HG03175 (cell line): ENCODE data around the gene PDE1C.

ENCODE experiments used
- ATAC-seq: cut with Tn5 transposase; IDR thresholded peaks from one replicate; pipeline ENCODE4 v1.9.1; 2021; ENCODE audit warnings: mild to moderate bottlenecking, moderate library complexity; ENCODE audit not compliant: unreplicated experiment

PDE1C gene

DNA sequence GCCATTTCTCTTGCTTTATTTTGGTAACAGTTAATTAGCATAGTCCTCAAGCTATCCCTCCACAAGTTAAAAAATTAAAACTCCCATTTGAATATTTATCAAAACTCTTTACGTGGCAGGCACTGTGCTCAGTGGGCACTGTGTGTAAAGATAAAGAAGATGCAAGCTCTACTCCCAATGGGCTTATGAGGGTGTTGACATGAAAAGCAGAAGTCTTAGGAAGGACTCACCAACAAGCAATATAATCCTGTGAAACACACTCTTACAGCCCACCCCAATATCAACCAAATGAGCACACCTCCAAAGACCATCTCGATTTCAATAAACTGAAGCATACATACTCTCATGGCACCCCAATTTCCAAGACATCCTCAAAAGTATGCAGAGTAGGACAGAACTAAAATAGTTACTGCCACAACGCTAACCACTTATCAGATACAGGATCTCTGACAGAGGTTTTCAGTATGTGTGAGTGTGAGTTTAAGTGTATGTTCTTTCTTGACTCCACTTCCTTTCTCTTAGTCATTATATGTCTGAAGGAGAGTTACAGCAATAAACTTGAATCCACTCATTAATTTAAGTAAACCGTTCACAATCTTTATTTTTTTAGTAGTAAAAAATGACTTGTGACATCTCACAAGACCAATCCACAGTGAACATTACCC, 120.0 kb downstream of the PDE1C start:
- no peak for ATAC-seq

- ATAC-seq, result no peak
Measured at GRCh38 chr7:31948029-31948428, 122.2 kb downstream of the PDE1C start.

DNA sequence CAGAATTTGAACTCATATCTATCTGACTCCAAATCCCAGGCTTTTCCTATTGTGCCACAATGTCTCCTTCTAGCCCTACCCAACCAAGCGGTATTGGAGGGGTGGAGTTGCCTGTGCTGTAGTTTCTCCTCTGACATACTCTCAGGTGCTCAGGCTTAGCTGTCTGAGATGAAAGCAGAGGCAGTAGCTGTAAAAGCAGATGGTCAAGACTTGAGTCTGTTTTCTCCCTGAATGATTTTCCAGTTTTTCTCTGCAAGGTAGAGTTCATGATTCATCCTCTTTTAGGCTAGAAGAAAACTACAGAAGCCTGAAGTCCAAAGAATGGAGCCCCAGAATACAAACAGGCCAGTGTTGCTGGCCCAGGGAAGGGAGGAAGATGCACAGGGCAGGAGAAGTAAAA, 130.0 kb downstream of the PDE1C start:
- no peak for ATAC-seq

- ATAC-seq, result no peak
Measured at GRCh38 chr7:31939076-31939475, 131.1 kb downstream of the PDE1C start.

GRCh38 chr7:31938650-31939049, 131.6 kb downstream of the PDE1C start:
- ATAC-seq, result no peak

DNA sequence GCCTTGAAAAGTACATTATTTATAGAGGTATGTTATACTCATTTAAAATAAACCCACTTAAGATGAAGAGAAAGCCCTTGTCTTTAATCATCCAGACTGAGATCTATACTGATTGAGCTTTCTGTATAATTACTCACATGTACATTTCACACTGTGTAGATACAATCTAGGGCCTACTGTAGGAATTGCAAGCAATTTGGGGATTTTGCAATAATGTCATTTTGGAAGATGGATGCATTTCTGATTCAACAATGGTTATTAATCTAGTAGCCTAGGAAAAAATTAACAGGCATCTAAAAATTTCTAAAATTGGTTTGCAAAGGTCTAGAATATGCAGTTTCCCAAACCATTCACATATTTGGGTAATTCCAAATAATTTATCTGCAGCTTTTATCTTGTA, 132.2 kb downstream of the PDE1C start:
- no peak for ATAC-seq

DNA sequence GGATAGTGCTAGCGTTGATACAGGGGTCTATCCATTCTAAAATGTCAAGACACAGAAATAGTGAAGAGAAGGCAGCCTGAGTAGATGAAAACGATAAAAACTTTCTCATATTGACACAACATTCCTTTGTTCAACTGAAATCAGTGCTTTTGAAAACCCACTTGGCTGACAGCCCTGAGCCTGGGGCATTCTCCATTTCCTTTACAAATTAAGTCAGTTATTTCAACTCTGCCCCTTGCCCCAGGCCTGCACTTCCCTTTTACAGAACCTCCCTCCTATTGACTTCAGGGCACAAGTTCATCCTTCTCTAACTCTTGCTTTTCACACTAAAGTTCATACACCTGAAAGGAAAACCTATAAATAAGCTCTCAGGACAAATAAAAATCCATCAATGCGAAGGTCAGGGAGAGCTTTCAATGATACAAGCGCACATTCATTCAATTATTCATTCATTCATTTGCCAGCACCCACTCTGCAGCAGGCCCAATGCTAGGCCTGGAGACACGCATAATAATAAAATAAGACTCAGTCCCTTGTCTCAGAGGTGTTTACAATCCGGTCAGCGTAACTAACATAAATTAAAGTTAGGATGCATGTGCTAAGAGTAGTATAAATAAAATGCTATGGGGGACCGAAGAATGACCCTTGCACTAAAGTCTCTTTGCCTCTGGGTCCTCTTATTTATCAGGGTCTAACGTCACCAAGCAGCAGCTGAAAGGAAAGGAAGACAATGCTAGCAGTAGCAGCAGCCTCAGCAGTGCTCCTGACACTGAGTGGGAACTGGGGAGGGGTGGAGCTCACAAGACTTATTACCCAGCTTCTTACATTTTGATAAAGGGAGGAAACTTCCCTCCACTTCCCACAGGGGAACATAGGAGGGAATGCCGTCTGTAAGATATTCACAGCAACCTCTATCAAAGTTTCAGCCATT, 134.8 kb downstream of the PDE1C start:
- no peak for ATAC-seq

GRCh38 chr7:31934551-31934950, 135.7 kb downstream of the PDE1C start:
- ATAC-seq, result no peak

DNA sequence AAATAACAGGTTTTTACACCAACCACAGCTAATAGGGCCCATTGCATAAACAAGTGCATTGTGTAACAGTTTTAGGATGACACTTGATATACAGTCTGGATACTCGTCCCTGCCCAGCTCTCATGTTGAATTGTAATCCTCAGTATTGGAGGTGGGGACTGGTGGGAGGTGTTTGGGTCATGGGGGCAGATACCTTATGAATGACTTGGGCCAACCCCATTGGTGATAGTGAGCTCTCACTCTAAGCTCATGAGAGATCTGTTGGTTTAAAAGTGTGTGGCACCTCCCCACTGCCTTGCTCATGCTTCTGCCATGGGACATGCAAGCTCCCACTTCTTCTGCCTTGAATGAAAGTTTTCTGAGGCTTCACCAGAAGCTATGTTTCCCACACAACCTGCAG, 136.7 kb downstream of the PDE1C start:
- ATAC-seq, result no peak

DNA sequence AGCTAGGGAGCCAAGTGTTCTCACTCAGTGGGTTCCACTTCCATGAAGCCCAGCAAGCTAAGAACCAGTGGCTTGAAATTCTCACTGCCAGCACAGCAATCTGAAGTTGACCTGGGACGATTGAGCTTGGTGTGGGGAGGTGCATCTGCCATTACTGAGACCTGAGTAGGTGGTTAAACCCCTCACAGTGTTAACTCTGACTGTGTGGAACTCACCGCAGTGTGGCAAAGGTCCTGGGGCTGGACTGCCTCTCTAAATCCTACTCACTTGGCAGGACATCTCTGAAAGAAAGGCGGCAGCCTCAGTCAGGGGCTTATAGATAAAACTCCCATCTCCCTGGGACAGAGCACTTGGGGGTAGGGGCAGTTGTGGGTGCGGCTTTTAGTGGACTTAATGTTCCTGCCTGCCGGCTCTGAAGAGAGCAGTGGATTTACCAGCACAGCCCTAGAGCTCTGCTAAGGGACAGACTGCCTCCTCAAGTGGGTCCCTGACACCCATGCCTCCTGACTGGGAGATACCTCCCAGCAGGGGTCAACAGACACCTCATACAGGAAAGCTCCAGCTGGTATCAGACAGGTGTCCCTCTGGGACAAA, 143.1 kb downstream of the PDE1C start:
- ATAC-seq, result no peak

GRCh38 chr7:31925753-31926454, 144.3 kb downstream of the PDE1C start:
- ATAC-seq, result no peak

- no peak for ATAC-seq
Measured at GRCh38 chr7:31924251-31924650, 146.0 kb downstream of the PDE1C start.

GRCh38 chr7:31922848-31923247, 147.4 kb downstream of the PDE1C start:
- no peak for ATAC-seq

DNA sequence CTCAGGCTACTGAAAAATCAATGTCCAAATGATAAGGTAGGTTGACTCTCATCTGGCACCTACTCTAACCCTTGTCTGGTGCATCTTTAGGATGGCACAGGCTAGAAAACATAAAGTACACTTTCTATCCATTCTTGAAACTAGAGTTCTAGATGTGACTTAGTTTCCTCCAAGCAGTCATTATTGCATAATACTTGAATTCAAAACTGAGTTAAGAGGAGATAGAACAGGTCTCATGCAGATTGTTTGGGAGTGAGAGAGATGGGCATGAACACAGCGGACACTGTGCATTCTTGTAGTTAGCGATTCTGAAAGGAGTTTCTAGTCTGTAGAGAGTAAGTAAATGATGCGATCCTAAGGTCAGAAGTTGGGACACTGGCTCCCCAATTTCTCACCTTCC, 149.2 kb downstream of the PDE1C start:
- no peak for ATAC-seq

DNA sequence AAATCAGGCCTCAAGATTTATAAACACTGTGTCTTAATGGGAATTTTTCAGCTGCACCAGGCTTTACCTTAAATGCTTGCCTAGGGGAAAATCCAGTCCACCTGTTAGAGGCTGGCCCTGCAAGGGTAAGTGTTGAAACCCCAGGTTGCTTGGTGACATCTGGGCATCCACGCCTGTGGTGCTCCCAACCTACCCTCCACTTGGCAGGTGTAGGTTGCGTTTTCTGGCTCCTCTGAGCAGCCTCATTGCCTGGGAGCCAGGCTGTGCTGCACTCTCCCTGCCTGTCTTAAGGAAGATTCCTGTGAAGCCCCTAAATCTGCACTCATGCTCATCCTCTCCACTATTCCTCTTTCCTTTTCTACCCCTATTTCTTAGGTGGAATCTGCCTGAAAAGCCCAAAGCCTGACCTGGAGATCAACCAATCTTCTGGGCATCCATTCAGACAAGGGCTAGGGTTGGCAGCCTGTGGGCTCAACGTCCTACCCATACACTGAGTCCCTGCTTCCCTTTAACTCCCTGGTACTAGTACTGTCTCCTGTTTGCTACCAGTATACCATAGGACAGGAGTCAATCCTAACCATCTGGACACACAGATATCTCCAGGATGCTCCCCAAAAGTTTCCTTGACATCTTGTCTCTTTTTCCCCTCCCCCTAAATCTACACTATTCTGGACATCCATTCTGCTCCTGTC, 150.4 kb downstream of the PDE1C start:
- no peak for ATAC-seq

GRCh38 chr7:31918706-31919393, 151.4 kb downstream of the PDE1C start:
- ATAC-seq, result no peak

DNA sequence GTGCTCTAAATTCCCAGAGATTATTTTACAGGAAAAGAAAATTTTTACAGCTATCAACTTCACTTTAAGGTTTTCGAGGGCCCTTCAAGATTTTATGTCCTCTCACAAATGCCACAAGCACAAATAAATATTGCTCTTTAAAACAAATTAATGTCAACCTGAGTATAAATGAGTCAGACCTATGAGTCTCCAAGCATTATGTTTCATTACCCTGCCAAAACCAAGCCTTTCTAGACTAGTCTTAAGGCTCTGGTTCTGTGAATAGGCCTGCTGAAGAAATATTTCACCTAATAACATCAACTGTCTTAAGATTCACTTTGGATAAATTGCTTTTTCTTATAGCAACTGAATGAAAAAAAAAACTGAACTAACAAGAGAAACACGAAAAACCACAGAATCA, 153.0 kb downstream of the PDE1C start:
- no peak for ATAC-seq

- ATAC-seq, result no peak
Measured at GRCh38 chr7:31910191-31910590, 160.0 kb downstream of the PDE1C start.

GRCh38 chr7:31906479-31907171, 163.6 kb downstream of the PDE1C start:
- ATAC-seq, result no peak

DNA sequence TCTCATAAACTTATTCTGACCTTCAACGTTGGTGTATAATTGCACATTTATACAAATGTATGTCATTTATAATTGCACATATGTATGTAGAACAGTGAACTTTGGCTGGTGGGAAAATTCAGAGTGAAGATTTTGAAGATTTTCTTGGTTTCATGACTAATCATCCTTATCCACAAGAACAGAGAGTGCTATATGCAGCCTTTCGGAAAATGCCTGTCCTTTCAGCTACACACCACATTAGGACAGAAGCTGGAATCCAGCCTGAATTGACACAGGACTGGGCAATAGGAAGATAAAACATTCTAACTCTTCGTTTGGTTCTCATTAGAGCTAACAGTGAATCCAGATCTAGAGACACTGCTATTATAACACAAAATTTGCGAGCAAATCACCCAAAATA, 166.2 kb downstream of the PDE1C start:
- ATAC-seq, result no peak
